ENCODE data around the gene KCNK13. TPM values are rescaled to one million over a fixed set of nuclear protein-coding genes. Genes with fewer than 3 reads are reported as not detected.

Gene KCNK13
- total and polyA plus RNA-seq, 2 of the 4 experiments (the other 2 are of a cell fraction): not detected

DNA sequence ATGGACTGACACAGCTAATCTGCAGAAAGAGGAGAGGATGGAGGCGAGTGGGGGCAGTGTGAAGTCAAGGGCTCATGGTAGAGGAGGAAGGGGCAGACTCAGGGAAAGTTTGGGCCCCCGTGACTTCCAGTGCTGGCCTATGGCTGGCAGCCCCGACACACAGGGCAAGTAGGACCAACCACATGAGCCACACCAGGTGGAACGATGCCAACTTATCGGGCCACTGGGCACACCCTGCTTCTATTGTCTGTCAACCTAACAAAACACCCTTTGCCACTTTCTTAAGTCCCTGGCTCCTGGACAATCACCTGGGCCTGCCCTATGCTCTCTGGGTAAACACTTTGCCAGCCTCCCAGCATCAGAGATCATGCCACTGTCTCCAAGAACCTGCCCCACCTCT is 129.4 kb downstream of the KCNK13 start:
- no peak overlapping the region for H3K4ac ChIP-seq (ENCODE audit: low read depth, low read length)
- DNase-seq: no peak
- POLR2A ChIA-PET (ENCODE audit: unreplicated experiment): no interaction called here
- H2AK5ac ChIP-seq (ENCODE audit: low read depth, low read length): no peak overlapping the region
- H4K8ac ChIP-seq (ENCODE audit: low read depth in 2 of 2, low read length in 2 of 2): no peak overlapping the region
- no peak overlapping the region for H2AFZ ChIP-seq (replicated peaks; ENCODE audit: low read length, poor library complexity)
- H2BK15ac ChIP-seq (ENCODE audit: low read depth, low read length): no peak overlapping the region
- no peak overlapping the region for H4K5ac ChIP-seq (ENCODE audit: low read depth, low read length)
- intact Hi-C loops (cut with micrococcal nuclease): no loop called here
- H3K4me3 ChIP-seq (ENCODE audit: insufficient read depth, low read depth, low read length): no peak overlapping the region
- H3K36me3 ChIP-seq (ENCODE audit: control insufficient read depth, insufficient read depth, low read length): no peaks in the 10 kb centered on the region
- no peak overlapping the region for H3K27ac ChIP-seq (ENCODE audit: insufficient read depth, low read length)
- TF ChIP-seq, protein P1, sequence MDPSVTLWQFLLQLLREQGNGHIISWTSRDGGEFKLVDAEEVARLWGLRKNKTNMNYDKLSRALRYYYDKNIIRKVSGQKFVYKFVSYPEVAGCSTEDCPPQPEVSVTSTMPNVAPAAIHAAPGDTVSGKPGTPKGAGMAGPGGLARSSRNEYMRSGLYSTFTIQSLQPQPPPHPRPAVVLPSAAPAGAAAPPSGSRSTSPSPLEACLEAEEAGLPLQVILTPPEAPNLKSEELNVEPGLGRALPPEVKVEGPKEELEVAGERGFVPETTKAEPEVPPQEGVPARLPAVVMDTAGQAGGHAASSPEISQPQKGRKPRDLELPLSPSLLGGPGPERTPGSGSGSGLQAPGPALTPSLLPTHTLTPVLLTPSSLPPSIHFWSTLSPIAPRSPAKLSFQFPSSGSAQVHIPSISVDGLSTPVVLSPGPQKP (IDR thresholded peaks at IDR 0.05; ENCODE audit: borderline replicate concordance, low read depth, low read length): no peak
- TF ChIP-seq, protein P2, sequence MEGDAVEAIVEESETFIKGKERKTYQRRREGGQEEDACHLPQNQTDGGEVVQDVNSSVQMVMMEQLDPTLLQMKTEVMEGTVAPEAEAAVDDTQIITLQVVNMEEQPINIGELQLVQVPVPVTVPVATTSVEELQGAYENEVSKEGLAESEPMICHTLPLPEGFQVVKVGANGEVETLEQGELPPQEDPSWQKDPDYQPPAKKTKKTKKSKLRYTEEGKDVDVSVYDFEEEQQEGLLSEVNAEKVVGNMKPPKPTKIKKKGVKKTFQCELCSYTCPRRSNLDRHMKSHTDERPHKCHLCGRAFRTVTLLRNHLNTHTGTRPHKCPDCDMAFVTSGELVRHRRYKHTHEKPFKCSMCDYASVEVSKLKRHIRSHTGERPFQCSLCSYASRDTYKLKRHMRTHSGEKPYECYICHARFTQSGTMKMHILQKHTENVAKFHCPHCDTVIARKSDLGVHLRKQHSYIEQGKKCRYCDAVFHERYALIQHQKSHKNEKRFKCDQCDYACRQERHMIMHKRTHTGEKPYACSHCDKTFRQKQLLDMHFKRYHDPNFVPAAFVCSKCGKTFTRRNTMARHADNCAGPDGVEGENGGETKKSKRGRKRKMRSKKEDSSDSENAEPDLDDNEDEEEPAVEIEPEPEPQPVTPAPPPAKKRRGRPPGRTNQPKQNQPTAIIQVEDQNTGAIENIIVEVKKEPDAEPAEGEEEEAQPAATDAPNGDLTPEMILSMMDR (conservative IDR thresholded peaks at IDR 0.05; ENCODE audit: low read depth, low read length): no peak
- no peak for TF ChIP-seq CHD1 (IDR thresholded peaks at IDR 0.05; ENCODE audit: low read depth, low read length)
- no peak for TF ChIP-seq MAFK (IDR thresholded peaks at IDR 0.05; ENCODE audit: low read depth, low read length)
- no peak for TF ChIP-seq MAZ (IDR thresholded peaks at IDR 0.05; ENCODE audit: borderline replicate concordance, low read depth, low read length)
- TF ChIP-seq, protein P3, sequence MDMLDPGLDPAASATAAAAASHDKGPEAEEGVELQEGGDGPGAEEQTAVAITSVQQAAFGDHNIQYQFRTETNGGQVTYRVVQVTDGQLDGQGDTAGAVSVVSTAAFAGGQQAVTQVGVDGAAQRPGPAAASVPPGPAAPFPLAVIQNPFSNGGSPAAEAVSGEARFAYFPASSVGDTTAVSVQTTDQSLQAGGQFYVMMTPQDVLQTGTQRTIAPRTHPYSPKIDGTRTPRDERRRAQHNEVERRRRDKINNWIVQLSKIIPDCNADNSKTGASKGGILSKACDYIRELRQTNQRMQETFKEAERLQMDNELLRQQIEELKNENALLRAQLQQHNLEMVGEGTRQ (IDR thresholded peaks at IDR 0.05; ENCODE audit: low read depth, low read length): no peak
- no peak for TF ChIP-seq BHLHE40 (IDR thresholded peaks at IDR 0.05; ENCODE audit: low read depth, low read length)
- no peak for TF ChIP-seq RCOR1 (IDR thresholded peaks at IDR 0.05; ENCODE audit: insufficient replicate concordance, low read length)
- TF ChIP-seq NFE2L2 (IDR thresholded peaks at IDR 0.05; ENCODE audit: low read depth, low read length): no peak
- TF ChIP-seq MXI1 (IDR thresholded peaks at IDR 0.05; ENCODE audit: borderline replicate concordance, low read depth, low read length): no peak
- no peak for TF ChIP-seq CEBPB (IDR thresholded peaks at IDR 0.05; ENCODE audit: low read depth, low read length)
- TF ChIP-seq RFX5 (IDR thresholded peaks at IDR 0.05; ENCODE audit: low read depth, low read length): no peak
- TF ChIP-seq POLR2A (IDR thresholded peaks at IDR 0.05; ENCODE audit: low read depth, low read length): no peak
- no peak for TF ChIP-seq FOS (IDR thresholded peaks at IDR 0.05; ENCODE audit: low read depth, low read length)
- no peak for TF ChIP-seq SMC3 (IDR thresholded peaks at IDR 0.05; ENCODE audit: low read depth, low read length)
- TF ChIP-seq RAD21 (IDR thresholded peaks at IDR 0.05; ENCODE audit: low read length): no peak
- WGBS, 2 experiments (ENCODE audit: extremely low coverage in 2 of 2, insufficient read length in 1 of 2): 77% methylated on average over 3 of the region's 5 CpGs; no CpG with 5 or more reads in 1 of the 2 experiments
- H4K20me1 ChIP-seq (ENCODE audit: insufficient read depth, low read length): no peaks in the 10 kb centered on the region
- in situ Hi-C loops (cut with MboI; ENCODE audit: low sequenced_read_pairs): no loop called here
- no peak overlapping the region for H2AK9ac ChIP-seq (replicated peaks; ENCODE audit: low read depth, low read length, poor library complexity)
- peaks cover 9% of the 10 kb centered on the region for H3K27me3 ChIP-seq (ENCODE audit: control insufficient read depth, insufficient read depth, low read length)
- H3K9me3 ChIP-seq (ENCODE audit: control insufficient read depth, insufficient read depth, low read length): no peaks in the 10 kb centered on the region
- no peak overlapping the region for H2BK5ac ChIP-seq (ENCODE audit: low read depth, low read length, poor library complexity, severe bottlenecking)
- H3K23ac ChIP-seq (ENCODE audit: low read depth, low read length): no peak overlapping the region
- H2BK20ac ChIP-seq (ENCODE audit: low read depth, low read length): no peak overlapping the region
- no TSS peak for BruUV-seq (replicated peaks)
- no peaks in the 10 kb centered on the region for H3K4me1 ChIP-seq (ENCODE audit: control insufficient read depth, insufficient read depth, low read length)
- H3K9ac ChIP-seq (ENCODE audit: low read depth, low read length): no peak overlapping the region
- no peak overlapping the region for H4K91ac ChIP-seq (ENCODE audit: insufficient read depth, low read depth, low read length)
- H3K4me2 ChIP-seq (ENCODE audit: low read depth, low read length): no peak overlapping the region
- H3K9me1 ChIP-seq (ENCODE audit: insufficient read depth, low read length): no peaks in the 10 kb centered on the region
- dilution Hi-C loops (cut with HindIII; ENCODE audit: low sequenced_read_pairs, unreplicated experiment): no loop called here
- H3K14ac ChIP-seq (replicated peaks; ENCODE audit: low read depth, low read length): no peak overlapping the region
- no peak overlapping the region for H2BK120ac ChIP-seq (ENCODE audit: low read depth, low read length)
- H3K56ac ChIP-seq (ENCODE audit: extremely low read depth, insufficient read depth, low read length): no peak overlapping the region
- CTCF ChIA-PET: no interaction called here
- no peaks in the 10 kb centered on the region for H3K79me1 ChIP-seq (ENCODE audit: low read depth in 1 of 2, low read length in 2 of 2)
- H3K18ac ChIP-seq (ENCODE audit: low read depth, low read length): no peak overlapping the region
- no peak for ATAC-seq (ENCODE audit: low read depth)
